GM13977 (cell line): ENCODE data around the gene PTPRA.
"Not testable (repeated sequence)": the region's sequence is repeated elsewhere in the genome, so short reads cannot be mapped to it uniquely, and the experiment has no call there.

ENCODE experiments used
- DNase-seq: peaks from one replicate; pipeline ENCODE4 v3.0.0; 2012; ENCODE audit warnings: low spot score
- in situ Hi-C: fragments of 300-500 bp; cut with MboI; formaldehyde crosslinking; loops from one replicate; pipeline ENCODE4 v1.12.0; 2022; ENCODE audit warnings: low sequenced_read_pairs, low pct_unique_long_range_greater_than_20kb, mixed read lengths, inconsistent platforms; ENCODE audit not compliant: unreplicated experiment
- TF ChIP-seq, protein P1 (sequence below): IDR thresholded peaks from 2 replicates; pipeline ENCODE4 v1.5.1; 2012; ENCODE audit warnings: mild to moderate bottlenecking, control low read depth; ENCODE audit not compliant: insufficient read depth; ENCODE audit errors: extremely low read depth, missing control alignments

The PTPRA gene, protein sequence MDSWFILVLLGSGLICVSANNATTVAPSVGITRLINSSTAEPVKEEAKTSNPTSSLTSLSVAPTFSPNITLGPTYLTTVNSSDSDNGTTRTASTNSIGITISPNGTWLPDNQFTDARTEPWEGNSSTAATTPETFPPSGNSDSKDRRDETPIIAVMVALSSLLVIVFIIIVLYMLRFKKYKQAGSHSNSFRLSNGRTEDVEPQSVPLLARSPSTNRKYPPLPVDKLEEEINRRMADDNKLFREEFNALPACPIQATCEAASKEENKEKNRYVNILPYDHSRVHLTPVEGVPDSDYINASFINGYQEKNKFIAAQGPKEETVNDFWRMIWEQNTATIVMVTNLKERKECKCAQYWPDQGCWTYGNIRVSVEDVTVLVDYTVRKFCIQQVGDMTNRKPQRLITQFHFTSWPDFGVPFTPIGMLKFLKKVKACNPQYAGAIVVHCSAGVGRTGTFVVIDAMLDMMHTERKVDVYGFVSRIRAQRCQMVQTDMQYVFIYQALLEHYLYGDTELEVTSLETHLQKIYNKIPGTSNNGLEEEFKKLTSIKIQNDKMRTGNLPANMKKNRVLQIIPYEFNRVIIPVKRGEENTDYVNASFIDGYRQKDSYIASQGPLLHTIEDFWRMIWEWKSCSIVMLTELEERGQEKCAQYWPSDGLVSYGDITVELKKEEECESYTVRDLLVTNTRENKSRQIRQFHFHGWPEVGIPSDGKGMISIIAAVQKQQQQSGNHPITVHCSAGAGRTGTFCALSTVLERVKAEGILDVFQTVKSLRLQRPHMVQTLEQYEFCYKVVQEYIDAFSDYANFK

DNA sequence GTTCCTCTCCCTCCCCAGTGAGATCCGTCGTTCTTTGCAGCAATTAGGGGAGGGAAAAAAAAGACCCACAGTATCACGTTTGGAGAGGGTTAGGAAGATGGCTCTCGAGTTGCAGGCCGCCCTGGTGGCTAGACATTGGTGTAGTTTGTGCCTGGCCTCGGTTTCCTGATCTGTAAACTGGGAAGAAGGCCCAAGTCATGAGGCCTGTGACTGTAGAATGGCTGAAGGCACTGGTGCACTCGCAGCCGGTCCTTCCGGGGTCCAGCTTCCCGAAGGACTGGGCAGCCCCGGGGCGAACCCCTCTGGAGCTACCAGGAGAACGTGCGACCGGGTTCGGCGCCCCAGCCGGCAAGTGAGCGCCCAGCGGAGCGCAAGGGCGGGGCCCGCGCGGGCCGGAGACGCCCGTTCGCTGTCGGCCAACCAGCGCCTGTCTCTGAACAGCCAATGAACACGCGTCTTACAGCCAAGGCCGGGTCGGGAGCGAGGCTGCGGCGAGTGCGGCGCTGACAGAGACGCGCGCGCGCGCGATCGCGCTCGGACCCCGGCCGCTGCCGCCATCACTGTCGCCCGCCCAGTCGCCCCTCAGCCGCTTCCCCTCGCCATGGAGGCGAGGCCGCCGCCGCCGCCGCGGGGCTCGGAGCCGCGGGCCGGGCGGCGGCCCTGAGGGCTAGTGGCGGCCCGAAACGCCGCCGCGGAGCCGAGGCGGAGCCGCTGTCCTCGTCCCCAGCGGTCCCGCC lies at the start of gene PTPRA:
Gene PTPRA, plus strand, starts transcription at position 472 of the 737 bp plus-strand sequence. CDS start 90,797 bp downstream, outside the sequence.
- in situ Hi-C loops: loop anchor here (10.0 kb wide), 1 partner anchor 102 kb away; no protein-coding TSS in a partner anchor
- TF ChIP-seq, protein P1, sequence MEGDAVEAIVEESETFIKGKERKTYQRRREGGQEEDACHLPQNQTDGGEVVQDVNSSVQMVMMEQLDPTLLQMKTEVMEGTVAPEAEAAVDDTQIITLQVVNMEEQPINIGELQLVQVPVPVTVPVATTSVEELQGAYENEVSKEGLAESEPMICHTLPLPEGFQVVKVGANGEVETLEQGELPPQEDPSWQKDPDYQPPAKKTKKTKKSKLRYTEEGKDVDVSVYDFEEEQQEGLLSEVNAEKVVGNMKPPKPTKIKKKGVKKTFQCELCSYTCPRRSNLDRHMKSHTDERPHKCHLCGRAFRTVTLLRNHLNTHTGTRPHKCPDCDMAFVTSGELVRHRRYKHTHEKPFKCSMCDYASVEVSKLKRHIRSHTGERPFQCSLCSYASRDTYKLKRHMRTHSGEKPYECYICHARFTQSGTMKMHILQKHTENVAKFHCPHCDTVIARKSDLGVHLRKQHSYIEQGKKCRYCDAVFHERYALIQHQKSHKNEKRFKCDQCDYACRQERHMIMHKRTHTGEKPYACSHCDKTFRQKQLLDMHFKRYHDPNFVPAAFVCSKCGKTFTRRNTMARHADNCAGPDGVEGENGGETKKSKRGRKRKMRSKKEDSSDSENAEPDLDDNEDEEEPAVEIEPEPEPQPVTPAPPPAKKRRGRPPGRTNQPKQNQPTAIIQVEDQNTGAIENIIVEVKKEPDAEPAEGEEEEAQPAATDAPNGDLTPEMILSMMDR: no peak

DNA sequence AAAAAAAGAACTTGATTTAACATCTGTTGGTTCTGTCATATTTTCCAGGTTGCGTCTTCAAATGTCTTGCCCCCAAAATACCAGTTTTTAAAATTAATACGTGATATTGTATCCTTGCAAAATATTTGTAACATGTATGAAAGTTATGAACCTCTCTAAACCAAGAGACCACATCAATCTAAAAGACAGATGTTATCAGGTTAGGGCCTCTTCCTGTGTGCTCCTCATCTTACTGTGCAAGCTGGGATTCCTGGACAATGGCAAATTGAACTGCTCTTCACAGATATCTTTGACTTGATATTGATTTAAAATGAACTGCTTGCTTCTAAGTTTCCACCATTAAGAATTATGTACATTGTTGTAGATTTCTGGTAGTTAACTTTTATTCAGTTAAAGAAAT lies 47.5 kb upstream of the PTPRA start:
- in situ Hi-C loops: no loop called here
- no peak for DNase-seq
- TF ChIP-seq, protein P1: no peak

More for the DNA sequence above, at the start of gene PTPRA:
- peak; percentile 97 for DNase-seq

DNA sequence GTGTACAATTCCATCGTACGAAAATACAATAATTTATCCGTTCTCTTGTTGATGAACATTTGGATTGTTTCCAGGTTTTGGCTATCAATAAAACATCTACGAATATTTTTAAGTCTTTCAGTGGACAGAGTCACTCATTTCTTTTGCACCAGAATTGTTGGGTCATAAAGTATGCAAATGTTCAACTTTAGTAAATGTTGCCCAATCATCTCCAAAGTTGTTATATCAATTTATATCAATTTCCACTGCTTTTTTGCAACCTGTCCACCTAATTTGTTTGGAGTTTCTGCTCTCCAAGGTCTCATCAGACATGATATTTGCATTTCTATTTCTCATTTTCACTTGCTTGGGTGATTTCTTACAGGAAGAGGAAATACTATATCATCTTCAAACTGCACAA lies 46.6 kb upstream of the PTPRA start:
- no peak for DNase-seq
- TF ChIP-seq, protein P1: no peak
- in situ Hi-C loops: no loop called here

DNA sequence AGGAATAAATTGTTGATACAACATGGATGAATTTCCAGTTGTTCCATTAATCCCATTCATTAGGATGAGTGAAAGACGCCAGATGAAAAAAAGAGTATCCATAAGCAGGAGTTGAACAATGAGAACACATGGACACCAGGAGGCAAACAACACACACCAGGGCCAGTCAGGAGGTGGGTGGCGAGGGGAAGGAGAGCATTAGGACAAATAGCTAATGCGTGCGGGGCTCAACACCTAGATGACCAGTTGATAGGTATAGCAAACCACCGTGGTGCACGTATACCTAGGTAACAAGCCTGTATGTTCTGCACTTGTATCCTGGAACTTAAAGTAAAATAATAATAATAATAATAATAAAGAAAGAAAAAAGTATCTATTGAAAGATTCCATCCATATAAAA lies 43.9 kb upstream of the PTPRA start:
- TF ChIP-seq, protein P1: no peak
- in situ Hi-C loops: no loop called here
- DNase-seq: no peak

DNA sequence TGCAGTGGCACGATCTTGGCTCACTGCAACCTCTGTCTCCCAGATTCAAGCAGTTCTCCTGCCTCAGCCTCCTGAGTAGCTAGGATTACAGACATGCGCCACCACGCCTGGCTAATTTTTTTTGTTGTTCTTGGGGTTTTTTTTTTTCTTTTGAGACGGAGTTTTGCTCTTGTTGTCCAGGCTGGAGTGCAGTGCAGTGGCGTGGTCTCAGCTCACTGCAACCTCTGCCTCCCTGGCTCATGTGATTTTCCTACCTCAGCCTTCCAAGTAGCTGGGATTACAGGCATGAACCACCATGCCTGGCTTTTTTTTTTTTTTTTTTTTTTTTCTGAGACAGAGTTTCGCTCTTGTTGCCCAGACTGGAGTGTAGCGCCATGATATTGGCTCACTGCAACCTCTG lies 42.1 kb upstream of the PTPRA start:
- in situ Hi-C loops, DNase-seq: not testable (repeated sequence)

DNA sequence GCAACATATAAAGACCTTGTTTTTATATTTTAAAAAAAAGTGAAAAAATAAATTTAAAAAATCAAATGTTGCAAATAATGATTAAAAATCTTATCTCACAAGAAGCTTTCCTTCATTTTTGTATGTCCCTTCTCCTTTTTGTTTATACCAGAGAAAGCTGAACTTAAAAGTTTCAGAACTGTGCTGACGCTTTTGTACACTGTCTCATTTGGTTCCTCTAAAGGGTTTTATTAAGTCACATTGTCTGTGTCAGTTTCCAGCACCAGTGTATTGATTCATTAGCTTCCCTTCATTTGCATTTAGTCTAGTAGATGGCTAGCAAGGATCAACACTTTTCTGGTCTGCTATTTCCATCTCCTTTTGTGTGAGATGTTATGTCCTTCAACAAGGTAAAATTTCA lies 39.5 kb upstream of the PTPRA start:
- in situ Hi-C loops: no loop called here
- DNase-seq: no peak
- TF ChIP-seq, protein P1: no peak
